ENCODE measurements around the gene SLC12A4. TPM values are rescaled to one million over a fixed set of nuclear protein-coding genes. Genes with fewer than 3 reads are reported as not detected.

The SLC12A4 gene
- total and polyA plus RNA-seq, 2 of the 13 experiments (the other 11 are each of a cell fraction or from before 2014, with no cell fraction given), result 65.1 to 84.3 TPM

- TF ChIP-seq ZNF318 (CRISPR knock-in tag; IDR thresholded peaks at IDR 0.05) (no peak), EP300 (IDR thresholded peaks at IDR 0.05; ENCODE audit: low read depth in 2 of 2, low read length in 2 of 2) (no peak), EP300 (CRISPR knock-in tag; IDR thresholded peaks at IDR 0.05; ENCODE audit: borderline replicate concordance) (no peak), CENPBD1 (CRISPR knock-in tag; IDR thresholded peaks at IDR 0.05; ENCODE audit: borderline replicate concordance, low read depth) (no peak), KLF16 (CRISPR knock-in tag; IDR thresholded peaks at IDR 0.05) (no peak), ZNF749 (CRISPR knock-in tag; IDR thresholded peaks at IDR 0.05; ENCODE audit: borderline replicate concordance) (no peak), LBX2 (CRISPR knock-in tag; IDR thresholded peaks at IDR 0.05; ENCODE audit: borderline replicate concordance) (no peak), DNMT1 (CRISPR knock-in tag; IDR thresholded peaks at IDR 0.05) (no peak), ZNF576 (CRISPR knock-in tag; IDR thresholded peaks at IDR 0.05) (no peak), SNAPC4 (CRISPR knock-in tag; IDR thresholded peaks at IDR 0.05) (peak; percentile 72), TIGD3 (CRISPR knock-in tag; IDR thresholded peaks at IDR 0.05; ENCODE audit: borderline replicate concordance) (peak; percentile 37; the same call in 1 of the 2 replicates)
These were observed 1.1 kb downstream of the SLC12A4 start (continued) for GRCh38 chr16:67967183-67967957.
